Stimulated activated naive CD8-positive, alpha-beta T cell treated with anti-CD3 and anti-CD28 coated beads, Interleukin-15, amount 100 ng/mL, for 72 hours (primary cell): ENCODE results near the gene SH3TC1.

Source experiments
- ATAC-seq: fragments of 150-1000 bp; cut with Tn5 transposase; 2 replicates; pipeline ENCODE4 v1.10.0; 2021; ENCODE audit warnings: mild to moderate bottlenecking, moderate library complexity
- DNase-seq, 2 donors: peaks; one replicate each; pipeline ENCODE4 v3.0.0; 2021 to 2022
- H3K27ac Mint-ChIP-seq, 2 donors: one replicate each; pipeline ENCODE4 v1.8.0; 2022; ENCODE audit warnings: mild to moderate bottlenecking in 2 of 2, mixed read lengths in 2 of 2, moderate library complexity in 2 of 2
- H3K27me3 Mint-ChIP-seq: one replicate; pipeline ENCODE4 v1.8.0; 2022; ENCODE audit warnings: mixed read lengths
- H3K4me1 Mint-ChIP-seq: one replicate; pipeline ENCODE4 v1.8.0; 2022; ENCODE audit warnings: mild to moderate bottlenecking, mixed read lengths
- H3K4me3 Mint-ChIP-seq, 2 donors: one replicate each; pipeline ENCODE4 v1.8.0; 2022; ENCODE audit warnings: mild to moderate bottlenecking in 2 of 2, mixed read lengths in 2 of 2, moderate library complexity in 1 of 2
- H3K9me3 Mint-ChIP-seq, 2 donors: one replicate each; pipeline ENCODE4 v1.8.0; 2022; ENCODE audit warnings: mixed read lengths in 2 of 2

The SH3TC1 gene

GRCh38 chr4:8211251-8211650, 12.2 kb downstream of the SH3TC1 start:
- Mint-ChIP-seq H3K4me1 (peaks cover 3% of the 10 kb centered on the region), H3K27me3 (no peaks in the 10 kb centered on the region), H3K27ac (peak overlapping the region in 1 of 2 donors; percentile 46), H3K4me3 (no peak overlapping the region), H3K9me3 (no peaks in the 10 kb centered on the region)
- no peak for ATAC-seq
- no peak for DNase-seq

- Mint-ChIP-seq H3K27ac (peak overlapping the region in 1 of 2 donors; percentile 90), H3K27me3 (no peaks in the 10 kb centered on the region), H3K9me3 (no peaks in the 10 kb centered on the region), H3K4me3 (no peak overlapping the region), H3K4me1 (no peaks in the 10 kb centered on the region)
- DNase-seq (no peak), ATAC-seq (no peak)
Observed at GRCh38 chr4:8211737-8212581, 12.9 kb downstream of the SH3TC1 start.

- no peak overlapping the region for H3K4me3 Mint-ChIP-seq
- no peaks in the 10 kb centered on the region for H3K4me1 Mint-ChIP-seq
- no peak overlapping the region for H3K27ac Mint-ChIP-seq
- no peaks in the 10 kb centered on the region for H3K9me3 Mint-ChIP-seq
- no peak for ATAC-seq
- H3K27me3 Mint-ChIP-seq: no peaks in the 10 kb centered on the region
- DNase-seq: no peak
Observed at GRCh38 chr4:8212622-8213021, 13.5 kb downstream of the SH3TC1 start.

DNA sequence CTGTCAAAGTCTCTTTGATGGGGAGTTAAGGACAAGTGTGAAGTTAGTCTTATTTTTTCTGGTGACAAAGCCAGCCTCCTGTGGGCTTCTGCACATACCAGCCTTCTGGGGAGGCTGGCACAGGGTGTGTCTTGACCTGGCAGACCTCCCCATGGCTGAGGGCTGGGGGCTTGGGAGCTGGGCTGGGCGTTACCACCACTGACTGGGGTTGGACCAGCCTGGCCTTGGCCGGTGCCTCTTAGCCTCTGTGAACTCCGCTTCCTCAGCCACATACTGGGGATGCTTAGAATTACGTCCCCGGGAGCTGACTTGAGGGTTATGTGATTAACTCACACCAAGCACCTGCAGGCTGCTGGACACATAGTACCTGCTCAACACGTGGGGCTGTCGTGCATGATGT, 14.0 kb downstream of the SH3TC1 start:
- Mint-ChIP-seq H3K9me3 (no peaks in the 10 kb centered on the region), H3K27ac (no peak overlapping the region), H3K4me1 (peaks cover under 1% of the 10 kb centered on the region), H3K4me3 (no peak overlapping the region), H3K27me3 (no peaks in the 10 kb centered on the region)
- no peak for ATAC-seq
- DNase-seq: no peak

DNA sequence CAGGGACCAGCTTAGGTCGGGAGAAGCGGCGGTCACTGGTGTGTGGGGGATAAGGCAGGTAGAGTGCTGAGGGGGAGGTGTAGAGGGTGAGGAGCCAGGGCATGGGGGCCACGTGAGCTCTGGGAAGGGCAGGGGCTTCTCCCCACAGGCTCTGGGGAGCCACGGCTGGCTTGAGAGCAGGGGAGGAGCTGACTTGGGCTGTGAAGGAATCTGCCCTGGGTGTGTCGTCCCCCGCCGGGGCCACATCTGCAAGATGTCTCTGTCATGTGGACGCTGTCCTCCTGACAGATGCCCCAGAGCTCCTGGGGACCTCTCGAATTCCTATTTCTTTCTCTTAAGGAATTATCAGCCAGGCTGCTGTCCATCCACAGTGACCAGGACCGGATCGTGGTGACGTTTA, 15.0 kb downstream of the SH3TC1 start:
- peak overlapping the region in 1 of 2 donors; percentile 88 for H3K27ac Mint-ChIP-seq
- H3K9me3 Mint-ChIP-seq: no peaks in the 10 kb centered on the region
- H3K27me3 Mint-ChIP-seq: no peaks in the 10 kb centered on the region
- DNase-seq (no peak), ATAC-seq (no peak)
- no peak overlapping the region for H3K4me3 Mint-ChIP-seq
- peaks cover 6% of the 10 kb centered on the region for H3K4me1 Mint-ChIP-seq

GRCh38 chr4:8215001-8215427, 15.9 kb downstream of the SH3TC1 start:
- DNase-seq: no peak
- no peaks in the 10 kb centered on the region for H3K9me3 Mint-ChIP-seq
- no peak overlapping the region for H3K4me3 Mint-ChIP-seq
- H3K4me1 Mint-ChIP-seq: peaks cover 6% of the 10 kb centered on the region
- H3K27me3 Mint-ChIP-seq: no peaks in the 10 kb centered on the region
- ATAC-seq: no peak
- peak overlapping the region in 1 of 2 donors; percentile 52 for H3K27ac Mint-ChIP-seq

DNA sequence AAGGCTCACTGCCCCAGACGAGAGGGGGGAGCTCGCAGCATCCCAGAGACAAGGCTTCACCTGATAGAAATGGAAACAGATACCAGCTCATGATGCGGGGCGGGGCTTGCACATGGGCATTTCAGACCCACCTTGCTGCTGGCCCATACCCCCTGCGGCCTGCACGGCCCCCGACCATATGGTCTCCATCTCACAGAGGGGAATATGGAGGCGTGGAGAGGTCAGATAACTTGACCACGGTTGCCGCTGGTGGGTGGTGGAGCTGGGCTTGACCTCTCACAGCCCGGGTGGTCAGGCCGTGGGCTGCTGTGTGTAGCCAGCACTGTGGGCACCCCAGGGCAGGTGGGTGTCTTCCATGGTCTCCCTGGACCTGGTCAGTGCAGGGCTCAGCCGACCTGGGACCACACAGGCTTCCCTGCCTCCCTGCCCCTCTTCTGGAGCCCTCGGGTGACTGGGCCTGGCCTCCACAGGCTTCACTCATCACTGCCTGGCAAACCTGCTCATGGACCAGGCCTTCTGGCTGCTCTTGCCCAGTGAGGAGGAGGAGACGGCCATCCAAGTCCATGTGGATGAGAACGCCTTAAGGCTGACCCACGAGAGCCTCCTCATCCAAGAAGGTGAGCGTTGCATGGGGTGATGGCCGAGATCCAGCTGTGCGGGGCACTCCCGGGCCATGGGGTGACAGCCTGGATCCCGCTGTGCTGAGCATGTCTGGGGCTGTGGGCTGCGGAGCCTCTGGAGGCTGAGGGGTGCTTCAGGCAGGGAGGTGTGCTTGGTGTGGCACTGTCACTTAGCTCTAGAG, 16.8 kb downstream of the SH3TC1 start:
- no peak overlapping the region for H3K4me3 Mint-ChIP-seq
- ATAC-seq (no peak), DNase-seq (no peak)
- no peak overlapping the region for H3K27ac Mint-ChIP-seq
- no peaks in the 10 kb centered on the region for H3K27me3 Mint-ChIP-seq
- peaks cover 9% of the 10 kb centered on the region for H3K4me1 Mint-ChIP-seq
- H3K9me3 Mint-ChIP-seq: no peaks in the 10 kb centered on the region

- Mint-ChIP-seq H3K9me3 (no peaks in the 10 kb centered on the region), H3K27ac (no peak overlapping the region)
Observed at GRCh38 chr4:8216443-8217245, 17.6 kb downstream of the SH3TC1 start.

GRCh38 chr4:8217246-8217511, 18.1 kb downstream of the SH3TC1 start:
- H3K27ac Mint-ChIP-seq: no peak overlapping the region
- H3K9me3 Mint-ChIP-seq: no peaks in the 10 kb centered on the region
- H3K27me3 Mint-ChIP-seq: no peaks in the 10 kb centered on the region
- ATAC-seq (no peak), DNase-seq (no peak)
- H3K4me3 Mint-ChIP-seq: no peak overlapping the region
- peaks cover 23% of the 10 kb centered on the region for H3K4me1 Mint-ChIP-seq

More at GRCh38 chr4:8216443-8217245, 17.6 kb downstream of the SH3TC1 start:
- peaks cover 17% of the 10 kb centered on the region for H3K4me1 Mint-ChIP-seq
- DNase-seq: no peak
- H3K4me3 Mint-ChIP-seq: no peak overlapping the region
- H3K27me3 Mint-ChIP-seq: no peaks in the 10 kb centered on the region
- ATAC-seq: no peak

GRCh38 chr4:8217871-8218270, 18.8 kb downstream of the SH3TC1 start:
- Mint-ChIP-seq H3K4me1 (peaks cover 30% of the 10 kb centered on the region), H3K27ac (no peak overlapping the region), H3K27me3 (no peaks in the 10 kb centered on the region), H3K4me3 (no peak overlapping the region), H3K9me3 (no peaks in the 10 kb centered on the region)
- ATAC-seq: peak; percentile 19
- DNase-seq: no peak

GRCh38 chr4:8218371-8219031, 19.4 kb downstream of the SH3TC1 start:
- H3K27ac Mint-ChIP-seq: no peak overlapping the region
- H3K27me3 Mint-ChIP-seq: no peaks in the 10 kb centered on the region
- peaks cover 31% of the 10 kb centered on the region for H3K4me1 Mint-ChIP-seq
- ATAC-seq (no peak), DNase-seq (no peak)
- H3K4me3 Mint-ChIP-seq: no peak overlapping the region
- H3K9me3 Mint-ChIP-seq: no peaks in the 10 kb centered on the region

DNA sequence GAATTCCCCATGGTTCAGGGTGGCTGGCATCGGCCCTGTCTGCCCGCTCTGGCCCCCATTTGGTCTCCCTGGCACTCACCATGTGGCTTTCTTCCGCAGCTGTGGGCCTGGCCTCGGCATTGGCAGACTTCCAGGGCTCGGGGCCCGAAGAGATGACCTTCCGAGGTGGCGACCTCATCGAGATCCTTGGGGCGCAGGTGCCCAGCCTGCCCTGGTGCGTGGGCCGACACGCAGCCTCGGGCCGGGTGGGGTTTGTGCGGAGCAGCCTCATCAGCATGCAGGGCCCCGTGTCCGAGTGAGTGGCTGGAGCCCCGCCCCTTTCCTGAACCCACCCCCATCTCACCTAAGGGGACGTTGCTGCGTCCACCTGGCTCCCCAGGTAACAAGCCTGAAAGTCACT, 20.1 kb downstream of the SH3TC1 start:
- Mint-ChIP-seq H3K4me3 (no peak overlapping the region), H3K9me3 (no peaks in the 10 kb centered on the region), H3K4me1 (peaks cover 36% of the 10 kb centered on the region), H3K27me3 (no peaks in the 10 kb centered on the region), H3K27ac (no peak overlapping the region)
- DNase-seq (no peak), ATAC-seq (no peak)

- Mint-ChIP-seq H3K9me3 (no peaks in the 10 kb centered on the region), H3K27me3 (peaks cover 16% of the 10 kb centered on the region), H3K4me1 (peaks cover 52% of the 10 kb centered on the region), H3K4me3 (no peak overlapping the region), H3K27ac (no peak overlapping the region)
- DNase-seq: no peak
- ATAC-seq: no peak
Observed at GRCh38 chr4:8220661-8221450, 21.8 kb downstream of the SH3TC1 start.

GRCh38 chr4:8221476-8221875, 22.4 kb downstream of the SH3TC1 start:
- ATAC-seq: peak; percentile 68
- peaks cover 54% of the 10 kb centered on the region for H3K4me1 Mint-ChIP-seq

GRCh38 chr4:8221985-8222384, 22.9 kb downstream of the SH3TC1 start:
- H3K27ac Mint-ChIP-seq: peak overlapping the region in 1 of 2 donors; percentile 14
- H3K9me3 Mint-ChIP-seq: no peaks in the 10 kb centered on the region
- DNase-seq (no peak), ATAC-seq (no peak)
- peaks cover 59% of the 10 kb centered on the region for H3K4me1 Mint-ChIP-seq
- peaks cover 16% of the 10 kb centered on the region for H3K27me3 Mint-ChIP-seq
- H3K4me3 Mint-ChIP-seq: no peak overlapping the region

More at GRCh38 chr4:8221476-8221875, 22.4 kb downstream of the SH3TC1 start:
- Mint-ChIP-seq H3K4me3 (no peak overlapping the region), H3K9me3 (no peaks in the 10 kb centered on the region), H3K27me3 (peaks cover 16% of the 10 kb centered on the region), H3K27ac (no peak overlapping the region)
- no peak for DNase-seq
